C4-2B (cell line): ENCODE data around the gene PDLIM7.
A peak's percentile ranks its signal among the peaks of the same experiment; 100 is the strongest.

Source experiments
- H3K27ac ChIP-seq: fragments of 450-650 bp; 2 replicates; pipeline ENCODE4 v1.5.1; 2017
- CTCF ChIP-seq: fragments of 450-650 bp; conservative IDR thresholded peaks from 2 replicates; pipeline ENCODE4 v1.5.1; 2017; ENCODE audit warnings: mild to moderate bottlenecking
- ZFX ChIP-seq: fragments of 450-650 bp; IDR thresholded peaks from 2 replicates; pipeline ENCODE4 v1.6.1; 2017

PDLIM7 gene

DNA sequence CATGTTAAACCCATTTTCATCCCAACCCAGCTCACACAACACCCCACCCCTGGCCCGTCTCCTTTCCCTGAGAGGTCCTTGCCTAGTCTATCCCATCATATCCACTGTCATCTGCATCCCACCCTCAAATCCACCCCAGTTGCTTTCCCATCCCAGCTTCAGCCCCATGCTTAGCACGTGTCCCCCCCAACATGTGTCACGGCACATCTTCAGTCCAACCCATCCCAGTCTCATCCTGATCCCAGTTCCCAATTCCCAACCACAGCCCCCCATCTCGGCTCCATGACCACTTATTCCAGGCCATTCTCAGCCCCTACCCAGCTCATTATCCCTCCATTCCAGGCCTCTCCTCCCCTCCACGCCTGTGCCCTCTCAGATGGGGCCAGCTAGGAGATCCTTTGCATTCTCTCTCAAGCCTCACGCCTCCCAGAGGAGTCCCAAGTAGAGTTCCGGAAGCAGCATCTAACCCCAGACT lies 23.4 kb downstream of the PDLIM7 start:
- TF ChIP-seq CTCF (no peak), ZFX (no peak)
- H3K27ac ChIP-seq: no peak overlapping the region

DNA sequence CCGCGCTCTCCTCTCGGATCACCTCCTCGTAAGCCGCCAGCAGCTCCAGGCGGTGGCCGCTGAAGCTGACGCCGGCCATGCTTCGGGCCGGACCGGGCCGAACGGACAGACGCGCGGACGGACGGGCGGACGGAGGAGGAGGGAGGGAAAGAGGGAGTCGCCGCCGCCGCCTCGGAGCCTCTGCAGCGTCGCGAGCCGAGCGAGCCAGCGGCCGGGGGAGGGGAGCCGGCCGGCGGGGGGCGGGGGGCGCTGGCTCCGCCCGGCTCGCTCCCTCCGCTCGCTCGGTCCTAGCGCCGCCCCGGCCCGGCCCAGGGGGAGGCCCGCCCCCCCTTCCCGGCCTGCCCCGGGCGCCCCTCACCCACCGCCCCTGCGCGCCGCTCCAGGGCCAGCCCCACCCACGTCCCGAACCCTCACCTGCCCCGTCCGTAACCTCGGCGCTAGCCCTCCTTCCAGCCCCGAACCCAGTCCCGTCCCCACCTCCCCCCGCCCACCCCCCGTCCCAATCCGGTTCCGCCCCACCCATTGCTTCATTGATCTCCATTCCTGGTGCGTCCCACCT lies 23.9 kb downstream of the PDLIM7 start, which contains the start of gene DBN1:
DBN1 (minus strand) TSS at position 192 of the 559 bp plus-strand sequence; CDS start at position 79, 113 bp downstream.
- TF ChIP-seq CTCF (no peak), ZFX (no peak)
- peak within 1 kb of the TSS; percentile 70 for H3K27ac ChIP-seq

DNA sequence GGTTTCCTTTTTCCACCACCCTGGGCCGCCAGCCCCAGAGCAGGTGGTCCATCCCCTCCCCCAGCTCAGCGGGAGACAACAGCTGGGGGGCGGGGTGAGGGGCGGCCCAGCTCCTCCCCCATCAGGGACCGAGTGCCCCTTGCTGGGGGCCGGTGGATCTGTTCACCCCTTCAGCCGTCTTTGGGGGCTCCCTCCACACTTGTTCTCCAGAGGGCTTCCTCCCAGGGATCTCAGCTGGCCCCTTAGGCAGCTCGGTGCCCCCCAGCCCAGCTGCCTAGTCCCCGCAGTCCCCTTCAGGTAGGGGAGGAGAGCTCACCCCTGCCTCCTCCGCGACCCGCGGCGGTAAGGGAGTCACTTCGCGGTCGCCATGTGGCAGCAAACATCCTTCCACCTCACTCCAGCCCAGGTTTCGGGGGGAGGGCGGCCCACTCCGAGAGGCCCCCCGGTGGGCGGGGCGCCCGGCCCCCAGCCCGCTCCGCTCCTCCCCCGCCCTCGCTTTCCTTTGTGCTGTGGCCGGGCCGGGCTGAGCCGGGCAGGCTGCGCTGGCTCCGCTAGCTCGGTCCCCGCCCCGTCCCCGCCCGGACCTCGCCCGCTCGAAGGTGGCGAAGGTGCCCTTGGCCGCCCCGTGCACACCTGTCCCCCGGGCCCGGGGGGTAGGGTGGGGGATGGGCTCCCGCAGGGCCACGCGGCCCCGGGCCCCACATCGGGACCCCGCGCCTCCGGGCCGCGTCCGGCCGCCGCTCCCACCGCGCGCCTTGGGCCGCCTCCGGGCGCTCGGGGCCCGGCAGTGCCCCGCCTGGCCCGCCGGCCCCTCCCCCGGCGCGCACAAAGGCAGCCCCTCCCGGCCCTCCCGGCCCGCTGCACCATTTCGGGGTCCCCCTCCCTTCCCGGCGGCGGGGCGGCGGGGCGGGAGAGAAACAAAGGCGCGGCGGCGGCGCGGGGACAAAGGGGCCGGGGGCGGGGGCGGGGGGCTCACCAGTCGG lies 24.7 kb downstream of the PDLIM7 start:
- TF ChIP-seq CTCF: no peak
- TF ChIP-seq ZFX: 0 out of 2 replicates have a peak, but pooled peaks have one; percentile 50
- peak overlapping the region; percentile 70 for H3K27ac ChIP-seq

DNA sequence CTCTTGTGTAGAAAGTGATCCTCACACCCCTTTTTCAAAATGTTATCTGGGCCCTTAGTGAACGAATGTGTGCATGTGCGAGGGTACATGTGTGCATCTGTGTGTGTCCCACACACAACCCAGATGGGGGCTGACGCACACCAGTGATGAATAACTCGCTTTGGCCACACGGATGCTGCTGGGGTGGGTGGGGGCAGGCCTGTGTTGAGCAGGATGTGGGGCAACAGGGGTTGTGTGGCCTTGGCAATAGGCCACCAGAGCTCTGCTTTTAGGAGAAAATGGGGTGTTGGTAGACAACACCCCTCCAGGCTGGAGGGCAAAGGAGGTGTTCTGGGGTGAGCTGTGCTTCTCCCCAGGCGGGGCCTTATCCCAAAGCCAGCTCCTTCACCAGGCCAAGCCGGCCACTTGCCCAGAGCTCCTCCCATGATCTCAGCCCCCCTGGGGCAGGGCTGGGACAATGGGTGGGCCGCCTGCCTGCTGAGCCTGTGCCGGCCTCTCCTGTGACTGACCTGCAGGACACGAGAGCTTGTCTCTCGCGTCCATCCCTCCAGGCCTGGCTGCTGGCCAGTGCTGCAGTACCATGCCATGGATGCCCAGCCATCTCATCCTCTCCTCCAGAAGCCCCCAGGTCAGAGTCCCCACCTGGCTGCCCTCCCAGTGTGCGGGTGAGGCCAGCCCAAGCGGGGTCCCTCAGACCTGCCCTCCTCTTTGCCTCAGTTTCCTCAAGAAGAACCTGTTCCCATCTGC lies 25.6 kb downstream of the PDLIM7 start:
- peak overlapping the region; percentile 70 for H3K27ac ChIP-seq
- TF ChIP-seq CTCF: no peak

- H3K27ac ChIP-seq: no peak overlapping the region
- no peak for TF ChIP-seq ZFX
Observed at GRCh38 chr5:177470759-177471536, 26.5 kb downstream of the PDLIM7 start.

GRCh38 chr5:177469750-177470525 lies 27.5 kb downstream of the PDLIM7 start:
- H3K27ac ChIP-seq: no peak overlapping the region
- no peak for TF ChIP-seq ZFX
- TF ChIP-seq CTCF: no peak
